Upper lobe of left lung (tissue), 6 donors: ENCODE measurements around the gene MGMT. TPM values are rescaled to one million over a fixed set of nuclear protein-coding genes. Genes with fewer than 3 reads are reported as not detected.

Source experiments
- ATAC-seq, 2 donors: fragments of 200-7000 bp; cut with Tn5 transposase; one replicate each; pipeline ENCODE4 v1.9.1; 2022; ENCODE audit warnings: mild to moderate bottlenecking in 2 of 2, moderate library complexity in 2 of 2; ENCODE audit not compliant: low FRiP score in 2 of 2
- DNase-seq, 2 donors: peaks; one replicate each; pipeline ENCODE4 v3.0.0-alpha.2; 2019 to 2020
- H3K27ac ChIP-seq, 4 donors: fragments of 200-600 bp; sonication (generic); one replicate each; pipeline ENCODE4 v1.5.1; 2016 to 2019
- H3K27me3 ChIP-seq, 4 donors: fragments of 200-600 bp; sonication (generic); one replicate each; pipeline ENCODE4 v1.5.1; 2017 to 2019
- H3K36me3 ChIP-seq, 4 donors: fragments of 200-600 bp; sonication (generic); one replicate each; pipeline ENCODE4 v1.5.1; 2016 to 2019
- H3K4me1 ChIP-seq, 4 donors: fragments of 200-600 bp; sonication (generic); one replicate each; pipeline ENCODE4 v1.5.1; 2018 to 2019
- H3K4me3 ChIP-seq, 4 donors: fragments of 200-600 bp; sonication (generic); one replicate each; pipeline ENCODE4 v1.5.1; 2017 to 2019; ENCODE audit warnings: mild to moderate bottlenecking in 2 of 4, moderate library complexity in 1 of 4
- H3K9me3 ChIP-seq, 4 donors: fragments of 200-600 bp; sonication (generic); one replicate each; pipeline ENCODE4 v1.5.1; 2018 to 2019
- EP300 ChIP-seq, 4 donors: sonication (generic); formaldehyde crosslinking; IDR thresholded peaks; one replicate each; pipeline ENCODE4 v1.5.1; 2017; ENCODE audit warnings: antibody characterized with exemption in 4 of 4, control low read depth in 2 of 4
- POLR2A ChIP-seq, 4 donors: fragments of 450-650 bp; IDR thresholded peaks; one replicate each; pipeline ENCODE4 v1.5.1; 2016 to 2017; ENCODE audit warnings: antibody characterized with exemption in 4 of 4, mild to moderate bottlenecking in 2 of 4
- POLR2AphosphoS5 ChIP-seq, 2 donors: sonication (generic); formaldehyde crosslinking; IDR thresholded peaks; one replicate each; pipeline ENCODE4 v1.5.1; 2017; ENCODE audit warnings: antibody characterized with exemption in 2 of 2
- WGBS, 2 donors: methylation state at CpG; one replicate each; pipeline ENCODE4 v1.1.5; 2017 to 2018; 5-methylcytosine and 5-hydroxymethylcytosine counted together
- total RNA-seq, 6 donors: library from RNA; depleted of rRNA in 4 of 6; stranded (reverse); fragments of >200 nt in 4 of 6; gene quantifications; one replicate each; pipeline versions ENCODE4 v1.1.0 to v1.2.1, GENCODE V29; 2016 to 2021
- TF ChIP-seq, protein P1 (sequence below), 6 experiments: fragments of 450-650 bp in 4 of 6; fragments of 200-600 bp in 2 of 6; sonication (generic) in 2 of 6; IDR thresholded peaks; one replicate each; pipeline ENCODE4 v1.5.1; 2016 to 2019; ENCODE audit warnings: antibody characterized with exemption in 6 of 6
- donor health status: DM: no; HTN: no; CAD: no; lungs with moderate emphysema.
- donor health status: DM: no; HTN: yes; CAD: no; lungs with severe emphysema.

Gene MGMT
- total RNA-seq, 6 donors from 2014 or later: 20.9 to 44.0 (median 29.6) TPM

DNA sequence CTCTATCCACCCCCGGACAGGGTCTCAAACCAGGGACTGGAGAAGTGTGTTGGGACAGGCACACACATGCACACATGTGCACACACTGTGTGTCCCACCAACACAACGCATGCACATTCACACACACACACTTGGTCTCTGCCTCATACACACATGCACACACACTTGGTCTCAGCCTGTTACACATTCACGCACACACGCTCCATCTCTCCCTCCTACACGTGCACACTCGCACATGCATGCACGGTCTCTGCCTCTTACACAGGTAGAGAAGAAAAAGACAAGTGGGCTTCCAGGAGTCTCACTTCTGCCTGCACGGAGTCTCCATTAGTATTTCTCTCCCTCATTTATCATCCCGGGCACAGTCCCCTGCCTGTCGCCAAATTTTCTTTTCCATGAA is 325.8 kb downstream of the MGMT start:
- no peak for ATAC-seq
- TF ChIP-seq, protein P1, sequence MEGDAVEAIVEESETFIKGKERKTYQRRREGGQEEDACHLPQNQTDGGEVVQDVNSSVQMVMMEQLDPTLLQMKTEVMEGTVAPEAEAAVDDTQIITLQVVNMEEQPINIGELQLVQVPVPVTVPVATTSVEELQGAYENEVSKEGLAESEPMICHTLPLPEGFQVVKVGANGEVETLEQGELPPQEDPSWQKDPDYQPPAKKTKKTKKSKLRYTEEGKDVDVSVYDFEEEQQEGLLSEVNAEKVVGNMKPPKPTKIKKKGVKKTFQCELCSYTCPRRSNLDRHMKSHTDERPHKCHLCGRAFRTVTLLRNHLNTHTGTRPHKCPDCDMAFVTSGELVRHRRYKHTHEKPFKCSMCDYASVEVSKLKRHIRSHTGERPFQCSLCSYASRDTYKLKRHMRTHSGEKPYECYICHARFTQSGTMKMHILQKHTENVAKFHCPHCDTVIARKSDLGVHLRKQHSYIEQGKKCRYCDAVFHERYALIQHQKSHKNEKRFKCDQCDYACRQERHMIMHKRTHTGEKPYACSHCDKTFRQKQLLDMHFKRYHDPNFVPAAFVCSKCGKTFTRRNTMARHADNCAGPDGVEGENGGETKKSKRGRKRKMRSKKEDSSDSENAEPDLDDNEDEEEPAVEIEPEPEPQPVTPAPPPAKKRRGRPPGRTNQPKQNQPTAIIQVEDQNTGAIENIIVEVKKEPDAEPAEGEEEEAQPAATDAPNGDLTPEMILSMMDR (IDR thresholded peaks at IDR 0.05): no peak
- TF ChIP-seq POLR2AphosphoS5 (IDR thresholded peaks at IDR 0.05) (no peak), POLR2A (IDR thresholded peaks at IDR 0.05) (no peak), EP300 (IDR thresholded peaks at IDR 0.05) (no peak)
- Histone ChIP-seq H3K4me1 (no peaks in the 10 kb centered on the region), H3K36me3 (no peaks in the 10 kb centered on the region), H3K27me3 (no peaks in the 10 kb centered on the region), H3K4me3 (no peak overlapping the region), H3K9me3 (no peaks in the 10 kb centered on the region), H3K27ac (no peak overlapping the region)
- WGBS, 2 donors: 97 to 98% methylated on average over 10 of the region's 10 CpGs
- DNase-seq: no peak

DNA sequence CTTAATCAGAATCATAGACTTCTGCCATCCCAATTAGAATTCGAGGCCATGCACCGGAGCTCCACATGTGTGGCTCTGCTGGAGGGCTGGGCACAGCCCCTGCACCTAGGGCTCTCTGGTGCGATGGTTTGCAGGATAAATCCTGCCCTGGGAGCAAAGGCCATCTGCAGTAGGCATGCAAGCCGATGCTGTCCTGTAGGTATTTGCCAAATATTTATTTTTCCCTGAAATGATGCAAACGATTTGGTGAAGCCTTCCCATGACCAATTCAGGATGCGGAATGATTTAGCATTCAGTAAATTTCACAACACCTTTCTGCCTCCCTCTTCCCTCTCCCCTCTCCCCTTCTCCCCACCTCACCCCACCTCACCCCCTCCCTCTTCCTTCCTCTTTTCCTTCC is 326.4 kb downstream of the MGMT start:
- H3K4me1 ChIP-seq: no peaks in the 10 kb centered on the region
- TF ChIP-seq, protein P1 (IDR thresholded peaks at IDR 0.05): no peak
- no peak for TF ChIP-seq POLR2A (IDR thresholded peaks at IDR 0.05)
- no peak for TF ChIP-seq POLR2AphosphoS5 (IDR thresholded peaks at IDR 0.05)
- TF ChIP-seq EP300 (IDR thresholded peaks at IDR 0.05): no peak
- H3K27me3 ChIP-seq: no peaks in the 10 kb centered on the region
- H3K4me3 ChIP-seq: no peak overlapping the region
- 75 to 84% methylated on average over 6 of the region's 6 CpGs for WGBS, 2 donors
- ATAC-seq: no peak
- no peaks in the 10 kb centered on the region for H3K36me3 ChIP-seq
- DNase-seq: no peak
- H3K9me3 ChIP-seq: no peaks in the 10 kb centered on the region
- H3K27ac ChIP-seq: no peak overlapping the region

DNA sequence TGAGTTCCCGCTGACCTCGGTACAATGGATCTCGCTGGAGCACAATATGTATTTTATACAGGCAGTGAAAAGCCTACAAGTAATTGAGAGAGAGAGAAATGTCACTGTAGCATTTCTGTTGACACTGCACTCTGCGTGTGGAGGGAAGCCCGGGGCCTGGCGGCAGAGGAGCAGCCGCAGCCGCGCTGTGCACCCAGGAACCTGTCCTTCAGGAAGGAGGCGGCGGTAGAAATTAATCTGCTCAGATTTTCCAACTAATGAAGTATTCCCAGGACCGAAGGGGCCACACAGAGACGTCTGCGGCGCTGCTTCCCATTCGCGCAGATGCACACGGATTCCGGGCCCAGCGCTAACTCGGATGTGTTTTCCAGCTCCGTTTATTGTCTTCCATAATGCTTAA is 327.0 kb downstream of the MGMT start:
- no peaks in the 10 kb centered on the region for H3K27me3 ChIP-seq
- H3K36me3 ChIP-seq: no peaks in the 10 kb centered on the region
- H3K27ac ChIP-seq: no peak overlapping the region
- no peak overlapping the region for H3K4me3 ChIP-seq
- DNase-seq: no peak
- ATAC-seq: no peak
- WGBS, 2 donors: 90 to 94% methylated on average over 22 of the region's 22 CpGs
- H3K9me3 ChIP-seq: no peaks in the 10 kb centered on the region
- H3K4me1 ChIP-seq: no peaks in the 10 kb centered on the region
- TF ChIP-seq POLR2A (IDR thresholded peaks at IDR 0.05): no peak
- TF ChIP-seq, protein P1 (IDR thresholded peaks at IDR 0.05): no peak
- TF ChIP-seq POLR2AphosphoS5 (IDR thresholded peaks at IDR 0.05): no peak
- TF ChIP-seq EP300 (IDR thresholded peaks at IDR 0.05): no peak

DNA sequence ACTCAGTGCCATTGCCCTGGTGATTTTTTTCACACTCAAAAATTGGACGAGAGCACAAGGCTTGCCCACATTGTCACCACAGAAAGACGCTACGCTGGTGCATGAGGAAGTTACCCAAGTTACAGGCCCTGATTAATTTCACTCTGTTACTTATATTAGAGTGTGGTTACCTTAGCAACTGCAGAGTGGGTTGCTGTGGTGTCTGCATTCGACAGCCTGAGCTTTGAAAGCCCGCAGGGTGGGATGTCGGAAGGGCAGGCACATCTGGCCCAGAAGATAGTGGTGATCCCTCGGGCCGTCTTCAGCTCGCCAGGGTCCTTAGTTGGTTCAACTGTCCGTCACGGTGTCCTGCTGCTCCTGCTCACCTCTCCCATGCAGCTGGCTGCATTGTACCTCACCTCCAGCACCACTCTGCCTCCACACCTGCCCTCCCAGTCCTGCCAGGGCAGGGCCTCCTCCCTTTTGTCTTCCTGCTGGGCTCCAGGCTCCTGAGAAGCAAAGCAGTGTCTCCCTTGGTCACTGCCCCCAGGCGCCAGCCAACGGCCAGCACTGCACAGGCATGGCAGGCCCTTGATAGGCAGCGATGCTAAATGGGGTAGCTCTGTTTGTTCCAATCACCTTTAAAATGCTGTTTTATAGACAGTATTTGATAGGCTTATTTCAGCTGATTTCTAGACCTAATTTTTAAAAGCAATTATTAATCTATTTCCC is 329.8 kb downstream of the MGMT start:
- no peak overlapping the region for H3K4me3 ChIP-seq
- no peaks in the 10 kb centered on the region for H3K4me1 ChIP-seq
- H3K9me3 ChIP-seq: no peaks in the 10 kb centered on the region
- no peak for DNase-seq
- no peak for ATAC-seq
- 69 to 83% methylated on average over 6 to 7 of the region's 14 CpGs for WGBS, 2 donors
- no peaks in the 10 kb centered on the region for H3K27me3 ChIP-seq
- TF ChIP-seq EP300 (IDR thresholded peaks at IDR 0.05) (no peak), POLR2A (IDR thresholded peaks at IDR 0.05) (no peak)
- H3K27ac ChIP-seq: no peak overlapping the region
- H3K36me3 ChIP-seq: no peaks in the 10 kb centered on the region

DNA sequence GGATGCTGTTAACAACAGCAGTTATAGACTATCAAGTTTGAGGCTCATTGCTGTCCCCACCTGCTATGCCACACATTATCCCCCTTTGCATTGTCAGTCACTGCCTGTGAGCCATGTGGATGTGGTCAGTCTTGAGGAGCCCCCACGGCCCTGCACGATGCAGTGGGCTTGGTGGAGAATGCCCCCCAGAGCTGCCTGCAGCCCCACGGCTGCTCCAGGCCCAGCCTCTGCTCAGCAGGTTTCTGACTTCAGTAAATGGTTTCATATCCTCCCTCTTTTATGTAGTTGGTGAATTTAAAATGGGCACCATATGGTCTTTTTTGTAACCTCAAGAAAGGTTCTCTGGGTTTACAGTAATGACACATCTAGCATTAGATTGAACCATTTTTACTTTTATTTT is 332.9 kb downstream of the MGMT start:
- no peaks in the 10 kb centered on the region for H3K4me1 ChIP-seq
- ATAC-seq (no peak), DNase-seq (no peak)
- no peaks in the 10 kb centered on the region for H3K27me3 ChIP-seq
- H3K9me3 ChIP-seq: peaks cover 4 to 9% (median 6%) of the 10 kb centered on the region in 4 donors
- H3K36me3 ChIP-seq: no peaks in the 10 kb centered on the region
- WGBS, 2 donors: 70% methylated on average over 2 to 3 of the region's 3 CpGs
- H3K4me3 ChIP-seq: no peak overlapping the region
- TF ChIP-seq POLR2AphosphoS5 (IDR thresholded peaks at IDR 0.05): no peak
- TF ChIP-seq, protein P1 (IDR thresholded peaks at IDR 0.05): no peak
- no peak for TF ChIP-seq EP300 (IDR thresholded peaks at IDR 0.05)
- TF ChIP-seq POLR2A (IDR thresholded peaks at IDR 0.05): no peak
- H3K27ac ChIP-seq: no peak overlapping the region
